ENCODE data around the gene DIP2C.

Gene DIP2C

DNA sequence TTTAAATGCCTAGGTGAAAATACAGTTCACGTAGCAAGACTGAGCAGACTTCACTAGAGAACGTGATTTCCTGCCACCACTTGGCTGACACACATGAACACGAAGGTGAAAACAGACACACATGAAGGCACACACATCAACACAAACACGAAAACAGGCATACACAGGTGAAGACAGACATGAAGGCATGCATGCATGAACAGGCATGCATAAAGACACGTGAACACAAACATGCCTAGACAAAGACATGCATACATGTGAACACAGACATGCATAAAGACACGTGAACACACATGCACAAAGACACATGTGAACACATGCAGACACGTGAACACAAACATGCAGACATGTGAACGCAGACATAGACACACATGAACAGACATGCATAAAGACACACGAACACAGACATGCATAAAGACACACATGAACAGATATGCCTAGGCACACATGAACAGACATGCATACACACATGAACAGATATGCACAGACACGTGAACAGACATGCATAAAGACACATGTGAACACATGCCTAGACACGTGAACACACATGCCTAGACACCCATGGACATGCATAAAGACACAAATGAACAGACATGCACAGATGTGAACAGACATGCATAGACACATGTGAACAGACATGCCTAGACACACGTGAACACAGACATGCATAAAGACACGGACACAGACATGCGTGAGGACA is 311.1 kb downstream of the DIP2C start:
- DNase-seq (ENCODE audit: low read depth) = no peak
- H3K4me3 ChIP-seq (ENCODE audit: low read depth, low read length) = no peak overlapping the region
- TF ChIP-seq, protein P1, sequence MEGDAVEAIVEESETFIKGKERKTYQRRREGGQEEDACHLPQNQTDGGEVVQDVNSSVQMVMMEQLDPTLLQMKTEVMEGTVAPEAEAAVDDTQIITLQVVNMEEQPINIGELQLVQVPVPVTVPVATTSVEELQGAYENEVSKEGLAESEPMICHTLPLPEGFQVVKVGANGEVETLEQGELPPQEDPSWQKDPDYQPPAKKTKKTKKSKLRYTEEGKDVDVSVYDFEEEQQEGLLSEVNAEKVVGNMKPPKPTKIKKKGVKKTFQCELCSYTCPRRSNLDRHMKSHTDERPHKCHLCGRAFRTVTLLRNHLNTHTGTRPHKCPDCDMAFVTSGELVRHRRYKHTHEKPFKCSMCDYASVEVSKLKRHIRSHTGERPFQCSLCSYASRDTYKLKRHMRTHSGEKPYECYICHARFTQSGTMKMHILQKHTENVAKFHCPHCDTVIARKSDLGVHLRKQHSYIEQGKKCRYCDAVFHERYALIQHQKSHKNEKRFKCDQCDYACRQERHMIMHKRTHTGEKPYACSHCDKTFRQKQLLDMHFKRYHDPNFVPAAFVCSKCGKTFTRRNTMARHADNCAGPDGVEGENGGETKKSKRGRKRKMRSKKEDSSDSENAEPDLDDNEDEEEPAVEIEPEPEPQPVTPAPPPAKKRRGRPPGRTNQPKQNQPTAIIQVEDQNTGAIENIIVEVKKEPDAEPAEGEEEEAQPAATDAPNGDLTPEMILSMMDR (IDR thresholded peaks at IDR 0.05; ENCODE audit: control insufficient read depth, extremely low read depth, insufficient read depth) = no peak

DNA sequence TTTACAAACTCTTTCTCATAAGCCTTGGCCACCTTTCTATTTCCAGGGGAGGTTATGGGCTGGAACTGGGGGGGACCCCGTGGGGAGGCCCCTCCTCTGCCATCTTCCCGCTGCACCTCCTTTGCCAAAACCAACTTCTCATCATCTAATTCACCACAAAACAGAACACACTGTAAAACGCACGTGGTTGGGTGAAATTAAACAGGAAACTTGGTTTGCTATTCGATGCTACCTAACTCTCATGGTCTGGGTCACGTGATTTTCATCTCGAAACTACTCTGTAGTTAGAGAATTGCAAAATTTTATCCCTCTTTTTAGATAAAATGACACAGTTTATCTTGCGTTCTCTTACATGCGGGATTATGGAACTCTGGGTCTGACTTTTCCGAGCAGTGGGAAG is 312.2 kb downstream of the DIP2C start:
- H3K4me3 ChIP-seq (ENCODE audit: low read depth, low read length) = no peak overlapping the region
- TF ChIP-seq, protein P1 (IDR thresholded peaks at IDR 0.05; ENCODE audit: control insufficient read depth, extremely low read depth, insufficient read depth) = no peak
- no peak for DNase-seq (ENCODE audit: low read depth)

DNA sequence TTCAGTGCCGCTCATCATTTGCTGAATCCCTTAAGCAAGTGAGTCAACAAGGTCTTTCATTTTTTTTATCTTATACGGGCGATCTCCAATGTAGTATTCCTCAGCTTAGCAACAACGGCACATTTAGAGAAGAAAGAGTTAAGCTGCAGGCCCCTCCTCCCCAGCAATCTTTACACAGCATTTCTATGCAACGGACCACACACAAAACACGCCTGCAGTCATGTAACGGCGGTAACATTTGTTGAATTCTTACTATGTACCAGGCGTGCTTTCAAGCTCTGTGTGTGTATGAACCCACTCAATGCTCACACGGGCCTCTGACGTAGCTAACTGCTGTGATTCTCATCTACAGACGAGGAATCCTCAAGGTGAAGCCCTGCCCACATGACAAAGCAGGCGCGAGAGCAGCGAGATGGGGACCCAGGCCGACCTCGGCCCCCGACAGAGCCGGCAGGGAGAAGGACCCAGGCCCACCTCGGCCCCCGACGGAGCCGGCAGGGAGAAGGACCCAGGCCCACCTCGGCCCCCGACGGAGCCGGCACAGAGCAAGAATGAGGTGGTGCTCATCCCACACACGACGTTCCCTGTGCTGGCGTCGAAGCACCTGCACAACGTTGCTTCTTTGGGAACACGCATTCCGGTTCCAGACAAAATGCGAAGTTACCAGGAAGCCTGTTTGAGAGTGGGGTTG is 313.5 kb downstream of the DIP2C start:
- no peak for DNase-seq (ENCODE audit: low read depth)
- H3K4me3 ChIP-seq (ENCODE audit: low read depth, low read length) = no peak overlapping the region
- TF ChIP-seq, protein P1 (IDR thresholded peaks at IDR 0.05; ENCODE audit: control insufficient read depth, extremely low read depth, insufficient read depth) = no peak

DNA sequence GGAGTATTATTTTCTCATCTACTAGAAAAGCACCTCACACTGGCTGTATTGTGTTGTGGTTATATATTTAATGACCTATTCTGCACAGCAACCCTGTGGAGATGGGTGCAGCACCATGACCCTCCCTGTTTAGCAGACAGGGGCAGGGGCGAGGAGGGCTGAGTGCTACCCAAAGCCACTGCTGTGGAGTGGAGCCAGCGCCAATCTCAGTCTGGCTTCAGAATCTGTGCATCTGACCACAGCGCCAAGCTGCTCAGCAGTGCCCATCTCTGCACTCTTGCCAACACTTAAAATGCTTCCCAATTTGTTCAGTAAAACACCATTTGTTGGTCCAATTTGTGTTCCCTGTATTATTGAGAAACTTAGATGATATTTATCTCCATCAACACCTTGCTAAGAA is 315.1 kb downstream of the DIP2C start:
- no peak overlapping the region for H3K4me3 ChIP-seq (ENCODE audit: low read depth, low read length)
- TF ChIP-seq, protein P1 (IDR thresholded peaks at IDR 0.05; ENCODE audit: control insufficient read depth, extremely low read depth, insufficient read depth) = no peak
- DNase-seq (ENCODE audit: low read depth) = no peak

DNA sequence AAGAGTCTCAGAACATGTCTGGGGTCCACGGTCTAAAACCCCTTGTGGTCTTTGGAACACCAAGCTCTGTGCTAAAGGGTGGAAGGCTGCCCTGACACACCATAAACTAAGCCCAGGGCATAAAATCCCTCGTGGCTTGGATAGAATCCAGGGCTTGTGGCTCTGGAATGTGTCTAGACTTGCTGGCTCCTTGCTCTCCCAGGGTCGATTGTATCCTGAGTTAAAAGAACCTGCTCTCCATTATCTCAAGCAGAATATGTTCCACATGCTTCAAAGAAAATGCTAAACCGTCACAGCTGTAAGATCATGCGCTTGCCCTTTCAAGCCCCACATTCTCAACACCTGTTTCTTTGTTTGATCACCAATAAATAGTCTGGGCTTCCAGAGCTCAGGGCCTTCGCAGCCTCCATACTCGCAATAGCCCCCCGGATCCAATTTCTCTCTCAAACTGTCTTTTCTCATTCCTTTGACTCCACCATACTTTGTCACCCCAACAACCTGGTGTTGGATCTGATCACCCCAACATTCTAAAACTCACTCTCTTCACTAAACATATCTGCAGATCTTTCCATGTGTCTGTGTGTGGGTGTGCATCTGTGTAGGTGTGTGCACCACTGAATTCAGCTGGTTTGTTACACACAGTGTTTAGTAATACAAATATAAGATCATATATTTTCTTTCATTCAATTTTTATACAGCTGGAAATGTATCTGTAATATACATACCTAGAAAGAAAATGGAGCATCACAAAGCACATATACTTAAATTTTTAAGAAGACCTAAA is 315.8 kb downstream of the DIP2C start:
- H3K4me3 ChIP-seq (ENCODE audit: low read depth, low read length) = no peak overlapping the region
- TF ChIP-seq, protein P1 (IDR thresholded peaks at IDR 0.05; ENCODE audit: control insufficient read depth, extremely low read depth, insufficient read depth) = no peak
- no peak for DNase-seq (ENCODE audit: low read depth)

DNA sequence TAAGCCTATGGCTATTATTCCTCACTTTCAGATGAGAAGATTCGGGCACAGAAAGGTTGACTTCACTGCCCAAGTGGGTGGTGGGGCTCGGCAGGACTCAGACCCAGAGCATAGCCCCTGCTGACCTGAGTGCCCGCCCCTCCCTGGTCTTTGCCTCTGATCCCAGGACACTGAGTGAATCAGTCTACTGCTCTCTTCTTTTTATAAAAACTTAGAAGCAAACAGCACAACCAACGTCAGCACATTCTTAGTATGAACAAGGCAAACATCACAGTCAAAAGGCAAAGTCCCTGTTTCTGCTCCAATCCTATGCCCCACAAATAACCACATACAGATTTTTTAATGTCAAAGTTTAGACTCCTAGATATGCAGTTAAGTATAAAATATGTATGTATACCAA is 316.5 kb downstream of the DIP2C start:
- TF ChIP-seq, protein P1 (IDR thresholded peaks at IDR 0.05; ENCODE audit: control insufficient read depth, extremely low read depth, insufficient read depth) = no peak
- no peak for DNase-seq (ENCODE audit: low read depth)

More for the DNA sequence above, 316.5 kb downstream of the DIP2C start:
- H3K4me3 ChIP-seq (ENCODE audit: low read depth, low read length) = no peak overlapping the region
